Motor neuron (in vitro differentiated cells): ENCODE results near the gene RYR2. TPM values are rescaled to one million over a fixed set of nuclear protein-coding genes. Genes with fewer than 3 reads are reported as not detected.

Source experiments
- ATAC-seq, 8 experiments: fragments of 200-7000 bp; cut with Tn5 transposase; replicated peaks in 6 of 8; 2 replicates each; pipeline ENCODE4 v1.8.0; 2021; ENCODE audit warnings: mild to moderate bottlenecking in 8 of 8, moderate library complexity in 8 of 8
- H3K27ac ChIP-seq, 2 donors: fragments of 250-450 bp; sonication (Bioruptor Pico); 2 replicates each; pipeline ENCODE4 v1.9.0; 2021; ENCODE audit warnings: antibody characterized with exemption in 2 of 2, mild to moderate bottlenecking in 2 of 2, moderate library complexity in 1 of 2
- H3K4me1 ChIP-seq, 2 donors: fragments of 250-450 bp; sonication (Bioruptor Pico); replicated peaks in 1 of 2; 2 replicates each; pipeline ENCODE4 v1.6.1; 2021; ENCODE audit warnings: antibody characterized with exemption in 2 of 2, mild to moderate bottlenecking in 2 of 2, moderate library complexity in 1 of 2
- H3K4me3 ChIP-seq, 5 donors: fragments of 250-450 bp; sonication (Bioruptor Pico); 2 replicates each; pipeline ENCODE4 v1.9.0; 2021; ENCODE audit warnings: antibody characterized with exemption in 5 of 5, mild to moderate bottlenecking in 5 of 5, moderate library complexity in 4 of 5
- WGBS, 10 experiments: fragments of 450-650 bp; shearing (Covaris generic); methylation state at CpG; one replicate each; pipeline ENCODE4 v1.0.0; 2022; 5-methylcytosine and 5-hydroxymethylcytosine counted together
- in situ Hi-C, 9 experiments: fragments of 400-800 bp; cut with MboI; loops; one replicate each; pipeline ENCODE4 v1.15.0; 2021; ENCODE audit warnings: low sequenced_read_pairs in 9 of 9, low pct_unique_long_range_greater_than_20kb in 2 of 9; ENCODE audit not compliant: unreplicated experiment in 9 of 9
- total RNA-seq, 8 experiments: library from RNA; unstranded; fragments of 300-600 nt; gene quantifications; 2 replicates each; pipeline versions ENCODE4 v1.2.3 to v1.2.4, GENCODE V29; 2022

The RYR2 gene
- total RNA-seq, 8 experiments from 2014 or later = 0.32 to 6.8 (median 0.63) TPM

GRCh38 chr1:237038211-237038610 is 3.8 kb upstream of the RYR2 start:
- 52 to 100% (median 89%) methylated on average over 2 to 6 of the region's 6 CpGs for WGBS, 10 experiments
- Histone ChIP-seq H3K27ac (no peak overlapping the region), H3K4me1 (peaks cover 0 to under 1% of the 10 kb centered on the region in 2 donors)

GRCh38 chr1:237040823-237041222 is 1.2 kb upstream of the RYR2 start:
- WGBS, 10 experiments = 14 to 90% (median 74%) methylated on average over 3 to 10 of the region's 10 CpGs
- Histone ChIP-seq H3K27ac (no peak overlapping the region), H3K4me1 (peaks cover 5 to 6% of the 10 kb centered on the region in 2 donors), H3K4me3 (no peak overlapping the region)
- in situ Hi-C loops = no loop called here
- ATAC-seq = no peak

More at GRCh38 chr1:237038211-237038610, 3.8 kb upstream of the RYR2 start:
- in situ Hi-C loops = no loop called here
- no peak overlapping the region for H3K4me3 ChIP-seq
- no peak for ATAC-seq

GRCh38 chr1:237041461-237041794 is 556 bp upstream of the RYR2 start:
- in situ Hi-C loops = no loop called here
- peak in 2 of 8 experiments; percentile 18 to 28 for ATAC-seq
- Histone ChIP-seq H3K27ac (no peak overlapping the region), H3K4me3 (peak overlapping the region in 4 of 5 donors; percentile 44 to 54 (median 48)), H3K4me1 (peaks cover 5 to 6% of the 10 kb centered on the region in 2 donors)
- 6 to 43% (median 32%) methylated on average over 3 to 7 of the region's 7 CpGs; no CpG with 5 or more reads in 5 of the 10 experiments for WGBS, 10 experiments

- H3K4me3 ChIP-seq = peak overlapping the region; percentile 44 to 54 (median 44)
- H3K4me1 ChIP-seq = peaks cover 5 to 6% of the 10 kb centered on the region in 2 donors
- 0% methylated on average over 2 of the region's 41 CpGs; no CpG with 5 or more reads in 9 of the 10 experiments for WGBS, 10 experiments
- H3K27ac ChIP-seq = no peak overlapping the region
- in situ Hi-C loops = no loop called here
- ATAC-seq = no peak
Measured at GRCh38 chr1:237042526-237042891, 525 bp downstream of the RYR2 start.

- peak in 5 of 8 experiments; percentile 18 to 31 (median 20) for ATAC-seq
- WGBS, 10 experiments = 0 to 3% (median 1%) methylated on average over 7 to 28 of the region's 55 CpGs; no CpG with 5 or more reads in 4 of the 10 experiments
- H3K4me3 ChIP-seq = peak overlapping the region; percentile 44 to 54 (median 44)
- no peak overlapping the region for H3K27ac ChIP-seq
- in situ Hi-C loops = no loop called here
- peaks cover 5 to 6% of the 10 kb centered on the region in 2 donors for H3K4me1 ChIP-seq
Measured at GRCh38 chr1:237042892-237043576, 1.1 kb downstream of the RYR2 start.

GRCh38 chr1:237043846-237044636 is 2.1 kb downstream of the RYR2 start:
- ATAC-seq = no peak
- peak overlapping the region in 3 of 5 donors; percentile 44 to 54 (median 51) for H3K4me3 ChIP-seq
- in situ Hi-C loops = no loop called here
- no peak overlapping the region for H3K27ac ChIP-seq
- H3K4me1 ChIP-seq = peaks cover 5 to 6% of the 10 kb centered on the region in 2 donors
- WGBS, 10 experiments = 0 to 17% (median 10%) methylated on average over 4 to 14 of the region's 14 CpGs

GRCh38 chr1:237045278-237046016 is 3.5 kb downstream of the RYR2 start:
- Histone ChIP-seq H3K27ac (no peak overlapping the region), H3K4me3 (no peak overlapping the region), H3K4me1 (peaks cover 5 to 6% of the 10 kb centered on the region in 2 donors)
- ATAC-seq = no peak
- WGBS, 10 experiments = 0 to 50% (median 33%) methylated on average over 2 to 3 of the region's 3 CpGs; no CpG with 5 or more reads in 1 of the 10 experiments
- in situ Hi-C loops = no loop called here

GRCh38 chr1:237048803-237049202 is 6.8 kb downstream of the RYR2 start:
- no peak overlapping the region for H3K27ac ChIP-seq
- in situ Hi-C loops = no loop called here
- H3K4me3 ChIP-seq = no peak overlapping the region
- WGBS, 10 experiments = 0 to 100% (median 85%) methylated on average over 2 to 5 of the region's 5 CpGs; no CpG with 5 or more reads in 1 of the 10 experiments
- no peaks in the 10 kb centered on the region for H3K4me1 ChIP-seq
- no peak for ATAC-seq

- no peaks in the 10 kb centered on the region for H3K4me1 ChIP-seq
- in situ Hi-C loops = no loop called here
- H3K4me3 ChIP-seq = no peak overlapping the region
- no peak for ATAC-seq
- H3K27ac ChIP-seq = no peak overlapping the region
- WGBS, 10 experiments = 10 to 100% (median 87%) methylated on average over 2 to 6 of the region's 6 CpGs; no CpG with 5 or more reads in 3 of the 10 experiments
Measured at GRCh38 chr1:237050185-237050584, 8.2 kb downstream of the RYR2 start.

GRCh38 chr1:237050915-237051314 is 8.9 kb downstream of the RYR2 start:
- no peaks in the 10 kb centered on the region for H3K4me1 ChIP-seq
- H3K27ac ChIP-seq = no peak overlapping the region
- in situ Hi-C loops = no loop called here
- no peak for ATAC-seq
- WGBS, 10 experiments = 6 to 100% (median 73%) methylated on average over 1 to 2 of the region's 3 CpGs; no CpG with 5 or more reads in 1 of the 10 experiments
- H3K4me3 ChIP-seq = no peak overlapping the region

- WGBS, 10 experiments = 0 to 100% (median 86%) methylated on average over 1 of the region's 2 CpGs; no CpG with 5 or more reads in 3 of the 10 experiments
- Histone ChIP-seq H3K4me1 (no peaks in the 10 kb centered on the region), H3K4me3 (no peak overlapping the region), H3K27ac (no peak overlapping the region)
- in situ Hi-C loops = no loop called here
- ATAC-seq = no peak
Measured at GRCh38 chr1:237054313-237054712, 12.3 kb downstream of the RYR2 start.

- H3K4me3 ChIP-seq = no peak overlapping the region
- ATAC-seq = no peak
- H3K4me1 ChIP-seq = no peaks in the 10 kb centered on the region
- H3K27ac ChIP-seq = no peak overlapping the region
- in situ Hi-C loops = no loop called here
- WGBS, 10 experiments = 23 to 100% (median 93%) methylated on average over 3 to 5 of the region's 9 CpGs; no CpG with 5 or more reads in 6 of the 10 experiments
Measured at GRCh38 chr1:237058470-237058869, 16.5 kb downstream of the RYR2 start.

GRCh38 chr1:237059244-237059643 is 17.3 kb downstream of the RYR2 start:
- H3K27ac ChIP-seq = no peak overlapping the region
- in situ Hi-C loops = no loop called here
- H3K4me1 ChIP-seq = no peaks in the 10 kb centered on the region
- WGBS, 10 experiments = 0 to 72% (median 20%) methylated on average over 1 to 3 of the region's 3 CpGs; no CpG with 5 or more reads in 3 of the 10 experiments
- ATAC-seq = no peak
- H3K4me3 ChIP-seq = no peak overlapping the region
